Posterior cingulate gyrus (tissue), 11 donors: Measurements from ENCODE around the gene PCDHB12.
"Not testable (repeated sequence)": the region's sequence is repeated elsewhere in the genome, so short reads cannot be mapped to it uniquely, and the experiment has no call there.

Experiments used
- DNase-seq, 10 donors: peaks; one replicate each; pipeline versions ENCODE4 v3.0.0 to v3.0.0-alpha.2; 2020 to 2021; ENCODE audit warnings: mixed read lengths in 3 of 10
- intact Hi-C: fragments of 100-400 bp; cut with DNase I; formaldehyde crosslinking; loops from one replicate; pipeline ENCODE4 v1.15.1; 2023

Gene PCDHB12

GRCh38 chr5:141208478-141208877 lies at the start of gene PCDHB12:
Gene PCDHB12, plus strand, starts transcription at chr5:141208719. Its CDS starts 189 bp downstream, at chr5:141208908.
- DNase-seq, result peak in 1 of 10 donors; percentile 8
- intact Hi-C loops, result no loop called here

DNA sequence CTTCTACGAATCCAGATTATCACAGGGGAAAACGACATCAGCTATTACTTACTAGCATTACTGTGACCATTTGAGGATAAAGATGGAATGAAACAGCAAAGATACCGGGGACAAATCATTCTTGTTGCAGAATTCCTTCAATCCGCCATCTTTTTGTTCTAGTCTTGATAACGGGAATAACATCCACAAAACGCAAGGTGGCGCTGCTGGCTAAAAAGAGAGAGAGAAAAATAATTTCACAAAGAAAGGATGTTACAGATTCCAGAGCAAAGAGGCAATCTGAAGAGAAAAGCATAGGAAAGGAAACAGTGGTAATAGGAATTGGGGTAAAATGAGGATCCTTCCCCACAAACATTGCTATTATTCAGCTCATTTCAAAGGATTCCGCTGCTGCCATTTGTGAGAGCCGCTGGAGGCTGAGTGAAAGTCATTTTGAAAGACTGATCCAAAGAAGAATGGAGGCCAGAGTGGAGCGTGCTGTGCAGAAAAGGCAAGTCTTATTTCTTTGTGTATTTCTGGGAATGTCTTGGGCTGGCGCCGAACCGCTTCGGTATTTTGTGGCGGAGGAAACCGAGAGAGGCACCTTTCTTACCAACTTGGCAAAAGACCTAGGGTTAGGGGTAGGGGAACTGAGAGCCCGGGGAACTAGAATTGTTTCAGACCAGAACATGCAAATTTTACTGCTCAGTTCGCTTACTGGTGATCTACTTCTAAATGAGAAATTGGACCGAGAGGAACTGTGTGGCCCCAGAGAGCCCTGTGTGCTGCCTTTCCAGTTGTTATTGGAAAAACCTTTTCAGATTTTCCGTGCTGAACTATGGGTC lies 35.9 kb upstream of the PCDHB12 start, which contains the start of gene PCDHB7:
PCDHB7 (plus strand) TSS at position 264 of the 824 bp plus-strand sequence; CDS start at position 456, 192 bp downstream.
- intact Hi-C loops, result no loop called here
- peak in 3 of 10 donors; percentile 17 to 54 (median 53) for DNase-seq

- intact Hi-C loops, result not testable (repeated sequence)
- peak in 1 of 10 donors; percentile 82 for DNase-seq
These were observed 34.0 kb upstream of the PCDHB12 start for GRCh38 chr5:141174291-141175104.

DNA sequence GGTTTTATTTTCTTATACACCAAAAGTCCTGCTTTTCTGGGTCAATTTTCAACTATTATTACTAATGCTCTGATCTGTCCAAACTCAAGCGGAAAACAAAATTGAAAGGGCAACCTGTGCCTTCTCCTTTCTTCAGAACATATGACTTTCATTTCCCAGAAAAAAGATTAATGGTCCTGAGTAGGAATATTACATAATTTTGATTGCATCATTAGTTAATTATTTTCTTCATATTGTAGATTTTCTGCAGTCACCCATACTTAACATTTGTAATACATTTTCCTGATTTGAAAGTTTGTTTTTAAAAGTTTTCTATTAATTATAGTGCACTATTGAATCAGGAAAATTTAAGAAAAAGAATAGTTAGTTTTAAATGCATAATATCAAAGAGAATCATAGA lies 32.6 kb upstream of the PCDHB12 start:
- intact Hi-C loops, result no loop called here
- DNase-seq, result no peak

DNA sequence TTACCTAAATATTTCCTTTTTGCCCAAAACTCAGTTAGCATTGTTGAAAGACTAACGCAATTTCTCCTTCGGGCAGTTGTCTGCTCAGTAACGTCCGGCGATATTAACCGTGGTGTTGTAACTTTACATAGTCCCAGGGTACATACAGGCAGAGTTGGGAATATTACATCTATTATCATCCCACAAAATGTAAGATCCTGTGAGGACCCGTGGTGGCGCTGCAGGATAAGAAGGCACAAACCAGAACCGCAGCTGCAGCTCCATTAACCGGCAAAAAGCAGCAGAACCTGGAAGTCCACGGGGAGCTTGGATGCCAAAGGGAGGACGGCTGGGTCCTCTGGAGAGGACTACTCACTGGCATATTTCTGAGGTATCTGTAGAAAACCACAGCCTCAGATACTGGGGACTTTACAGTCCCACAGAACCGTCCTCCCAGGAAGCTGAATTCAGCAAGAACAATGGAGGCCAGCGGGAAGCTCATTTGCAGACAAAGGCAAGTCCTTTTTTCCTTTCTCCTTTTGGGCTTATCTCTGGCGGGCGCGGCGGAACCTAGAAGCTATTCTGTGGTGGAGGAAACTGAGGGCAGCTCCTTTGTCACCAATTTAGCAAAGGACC lies 30.8 kb upstream of the PCDHB12 start, which contains the start of gene PCDHB8:
PCDHB8 (plus strand) TSS at position 214 of the 615 bp plus-strand sequence; CDS start at position 459, 245 bp downstream.
- intact Hi-C loops, result not testable (repeated sequence)
- DNase-seq, result peak in 1 of 10 donors; percentile 41

DNA sequence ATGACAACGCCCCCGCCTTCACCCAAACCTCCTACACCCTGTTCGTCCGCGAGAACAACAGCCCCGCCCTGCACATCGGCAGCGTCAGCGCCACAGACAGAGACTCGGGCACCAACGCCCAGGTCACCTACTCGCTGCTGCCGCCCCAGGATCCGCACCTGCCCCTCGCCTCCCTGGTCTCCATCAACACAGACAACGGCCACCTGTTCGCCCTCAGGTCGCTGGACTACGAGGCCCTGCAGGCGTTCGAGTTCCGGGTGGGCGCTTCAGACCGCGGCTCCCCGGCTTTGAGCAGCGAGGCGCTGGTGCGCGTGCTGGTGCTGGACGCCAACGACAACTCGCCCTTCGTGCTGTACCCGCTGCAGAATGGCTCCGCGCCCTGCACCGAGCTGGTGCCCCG lies 29.1 kb upstream of the PCDHB12 start:
- intact Hi-C loops, result not testable (repeated sequence)

DNA sequence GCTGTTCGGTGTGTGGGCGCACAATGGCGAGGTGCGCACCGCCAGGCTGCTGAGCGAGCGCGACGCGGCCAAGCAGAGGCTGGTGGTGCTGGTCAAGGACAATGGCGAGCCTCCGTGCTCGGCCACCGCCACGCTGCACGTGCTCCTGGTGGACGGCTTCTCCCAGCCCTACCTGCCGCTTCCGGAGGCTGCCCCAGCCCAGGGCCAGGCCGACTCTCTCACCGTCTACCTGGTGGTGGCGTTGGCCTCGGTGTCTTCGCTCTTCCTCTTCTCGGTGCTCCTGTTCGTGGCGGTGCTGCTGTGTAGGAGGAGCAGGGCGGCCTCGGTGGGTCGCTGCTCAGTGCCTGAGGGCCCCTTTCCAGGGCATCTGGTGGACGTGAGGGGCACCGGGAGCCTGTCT lies 28.6 kb upstream of the PCDHB12 start:
- intact Hi-C loops, result loop anchor here (10.0 kb wide), 1 partner anchor 385 kb away; no protein-coding TSS in a partner anchor
- peak in 1 of 10 donors; percentile 55 for DNase-seq

More for the DNA sequence above, 29.1 kb upstream of the PCDHB12 start:
- peak in 1 of 10 donors; percentile 79 for DNase-seq

- intact Hi-C loops, result loop anchor here (10.0 kb wide), 1 partner anchor 384 kb away; no protein-coding TSS in a partner anchor
- DNase-seq, result no peak
These were observed 28.2 kb upstream of the PCDHB12 start for GRCh38 chr5:141180313-141180712.

GRCh38 chr5:141182248-141182647 lies 26.3 kb upstream of the PCDHB12 start, which contains the start of gene PCDHB16:
Gene PCDHB16, plus strand, starts transcription at chr5:141182387. Its CDS starts 173 bp downstream, at chr5:141182560.
- peak in 5 of 10 donors; percentile 27 to 90 (median 55) for DNase-seq
- intact Hi-C loops, result loop anchor here (10.0 kb wide), 1 partner anchor 383 kb away; no protein-coding TSS in a partner anchor

DNA sequence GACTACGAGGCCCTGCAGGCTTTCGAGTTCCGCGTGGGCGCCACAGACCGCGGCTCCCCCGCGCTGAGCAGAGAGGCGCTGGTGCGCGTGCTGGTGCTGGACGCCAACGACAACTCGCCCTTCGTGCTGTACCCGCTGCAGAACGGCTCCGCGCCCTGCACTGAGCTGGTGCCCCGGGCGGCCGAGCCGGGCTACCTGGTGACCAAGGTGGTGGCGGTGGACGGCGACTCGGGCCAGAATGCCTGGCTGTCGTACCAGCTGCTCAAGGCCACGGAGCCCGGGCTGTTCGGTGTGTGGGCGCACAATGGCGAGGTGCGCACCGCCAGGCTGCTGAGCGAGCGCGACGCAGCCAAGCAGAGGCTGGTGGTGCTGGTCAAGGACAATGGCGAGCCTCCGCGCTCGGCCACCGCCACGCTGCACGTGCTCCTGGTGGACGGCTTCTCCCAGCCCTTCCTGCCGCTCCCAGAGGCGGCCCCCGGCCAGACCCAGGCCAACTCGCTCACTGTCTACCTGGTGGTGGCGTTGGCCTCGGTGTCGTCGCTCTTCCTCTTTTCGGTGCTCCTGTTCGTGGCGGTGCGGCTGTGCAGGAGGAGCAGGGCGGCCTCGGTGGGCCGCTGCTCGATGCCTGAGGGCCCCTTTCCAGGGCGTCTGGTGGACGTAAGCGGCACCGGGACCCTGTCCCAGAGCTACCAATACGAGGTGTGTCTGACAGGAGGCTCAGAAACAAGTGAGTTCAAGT lies 24.2 kb upstream of the PCDHB12 start:
- DNase-seq, result peak in 1 of 10 donors; percentile 69
- intact Hi-C loops, result loop anchor here (10.0 kb wide), 1 partner anchor 381 kb away; no protein-coding TSS in a partner anchor

GRCh38 chr5:141186897-141187512 lies 21.5 kb upstream of the PCDHB12 start, which contains the start of gene PCDHB9:
Gene PCDHB9, plus strand, starts transcription at chr5:141187161. Its CDS starts 158 bp downstream, at chr5:141187319.
- DNase-seq, result peak in 3 of 10 donors; percentile 32 to 81 (median 35)

GRCh38 chr5:141188682-141189081 lies 19.8 kb upstream of the PCDHB12 start:
- intact Hi-C loops, result loop anchor here (10.0 kb wide), 1 partner anchor 376 kb away; no protein-coding TSS in a partner anchor

More at GRCh38 chr5:141186897-141187512, 21.5 kb upstream of the PCDHB12 start, which contains the start of gene PCDHB9:
- intact Hi-C loops, result loop anchor here (10.0 kb wide), 1 partner anchor 378 kb away; no protein-coding TSS in a partner anchor

GRCh38 chr5:141189131-141189530 lies 19.4 kb upstream of the PCDHB12 start:
- intact Hi-C loops, result loop anchor here (10.0 kb wide), 1 partner anchor 376 kb away; no protein-coding TSS in a partner anchor
- DNase-seq, result not testable (repeated sequence)

More at GRCh38 chr5:141188682-141189081, 19.8 kb upstream of the PCDHB12 start:
- DNase-seq, result peak in 1 of 10 donors; percentile 77

DNA sequence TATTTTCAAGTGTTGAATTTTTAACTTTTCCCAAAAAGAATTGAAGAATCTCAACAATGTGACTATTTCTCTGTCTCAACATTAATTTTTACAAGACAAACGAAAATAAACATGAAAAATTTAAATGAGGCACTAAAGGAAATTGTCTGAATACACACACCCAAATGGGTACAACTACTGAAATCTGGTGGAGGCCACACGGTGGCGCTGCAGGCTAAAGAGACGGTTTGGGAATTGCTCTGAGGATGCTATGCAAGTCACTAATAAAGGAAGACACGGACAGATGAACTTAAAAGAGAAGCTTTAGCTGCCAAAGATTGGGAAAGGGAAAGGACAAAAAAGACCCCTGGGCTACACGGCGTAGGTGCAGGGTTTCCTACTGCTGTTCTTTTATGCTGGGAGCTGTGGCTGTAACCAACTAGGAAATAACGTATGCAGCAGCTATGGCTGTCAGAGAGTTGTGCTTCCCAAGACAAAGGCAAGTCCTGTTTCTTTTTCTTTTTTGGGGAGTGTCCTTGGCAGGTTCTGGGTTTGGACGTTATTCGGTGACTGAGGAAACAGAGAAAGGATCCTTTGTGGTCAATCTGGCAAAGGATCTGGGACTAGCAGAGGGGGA lies 16.3 kb upstream of the PCDHB12 start, which contains the start of gene PCDHB10:
PCDHB10 (plus strand) TSS at position 244 of the 616 bp plus-strand sequence; CDS start at position 444, 200 bp downstream.
- intact Hi-C loops, result no loop called here
- DNase-seq, result peak in 5 of 10 donors; percentile 39 to 93 (median 42)

- intact Hi-C loops, result not testable (repeated sequence)
- DNase-seq, result peak in 1 of 10 donors; percentile 66
These were observed 14.2 kb upstream of the PCDHB12 start for GRCh38 chr5:141194332-141194731.

GRCh38 chr5:141196363-141196762 lies 12.2 kb upstream of the PCDHB12 start:
- intact Hi-C loops, result no loop called here
- no peak for DNase-seq
